GM18870 (cell line): ENCODE data around the gene FAM236B.
"Not testable (repeated sequence)": the region's sequence is repeated elsewhere in the genome, so short reads cannot be mapped to it uniquely, and the experiment has no call there.

ENCODE experiments used
- ATAC-seq: cut with Tn5 transposase; IDR thresholded peaks from one replicate; pipeline ENCODE4 v1.9.1; 2021; ENCODE audit warnings: moderate library complexity; ENCODE audit not compliant: unreplicated experiment

Gene FAM236B

GRCh38 chrX:72782560-72782959, at the start of gene FAM236B:
Gene FAM236B, minus strand, starts transcription at chrX:72782660. Its CDS starts 100 bp downstream, at chrX:72782560.
- not testable (repeated sequence) for ATAC-seq

- not testable (repeated sequence) for ATAC-seq
Measured at GRCh38 chrX:72830701-72831100, 48.2 kb upstream of the FAM236B start.

GRCh38 chrX:72808110-72808509, 25.6 kb upstream of the FAM236B start, which contains the start of gene FAM236D:
Gene FAM236D, minus strand, starts transcription at chrX:72808210. Its CDS starts 100 bp downstream, at chrX:72808110.
- ATAC-seq: not testable (repeated sequence)

GRCh38 chrX:72790390-72790789, 7.9 kb upstream of the FAM236B start:
- ATAC-seq: not testable (repeated sequence)

- not testable (repeated sequence) for ATAC-seq
Measured at GRCh38 chrX:72788142-72788541, 5.7 kb upstream of the FAM236B start.

- not testable (repeated sequence) for ATAC-seq
Measured at GRCh38 chrX:72783964-72784363, 1.5 kb upstream of the FAM236B start.

- not testable (repeated sequence) for ATAC-seq
Measured at GRCh38 chrX:72783365-72783936, 991 bp upstream of the FAM236B start.

GRCh38 chrX:72778146-72778545, 4.3 kb downstream of the FAM236B start:
- not testable (repeated sequence) for ATAC-seq

GRCh38 chrX:72777467-72777790, 5.0 kb downstream of the FAM236B start:
- ATAC-seq: peak; percentile 79

GRCh38 chrX:72776653-72777466, 5.6 kb downstream of the FAM236B start, which contains the start of gene DMRTC1B:
Gene DMRTC1B, plus strand, starts transcription at chrX:72776890. Its CDS starts 68,246 bp downstream, at chrX:72845136.
- ATAC-seq: peak; percentile 68

GRCh38 chrX:72760454-72760853, 22.0 kb downstream of the FAM236B start:
- ATAC-seq: not testable (repeated sequence)

- ATAC-seq: not testable (repeated sequence)
Measured at GRCh38 chrX:72748545-72748944, 33.9 kb downstream of the FAM236B start.

GRCh38 chrX:72745546-72745945, 36.9 kb downstream of the FAM236B start:
- not testable (repeated sequence) for ATAC-seq

GRCh38 chrX:72735561-72735960, 46.9 kb downstream of the FAM236B start:
- ATAC-seq: no peak

- ATAC-seq: not testable (repeated sequence)
Measured at GRCh38 chrX:72733636-72734035, 48.8 kb downstream of the FAM236B start.
